G401 (cell line): ENCODE results near the gene SLC9A9. TPM values are rescaled to one million over a fixed set of nuclear protein-coding genes. Genes with fewer than 3 reads are reported as not detected.
A peak's percentile ranks its signal among the peaks of the same experiment; 100 is the strongest.

Experiments
- DNase-seq: peaks from one replicate; pipeline ENCODE4 v3.0.0-alpha.2; 2015; ENCODE audit warnings: low spot score
- in situ Hi-C: cut with HindIII; loops from 2 replicates; pipeline ENCODE4 v1.10.0; 2016; ENCODE audit warnings: low sequenced_read_pairs, mixed read lengths
- total RNA-seq: library from RNA; depleted of rRNA; stranded (reverse); fragments of >200 nt; shearing (Covaris generic); gene quantifications from 2 replicates; pipeline ENCODE4 v1.2.3, GENCODE V29; 2014

SLC9A9 gene
- total RNA-seq, 1 experiment from 2014 or later, result not detected

DNA sequence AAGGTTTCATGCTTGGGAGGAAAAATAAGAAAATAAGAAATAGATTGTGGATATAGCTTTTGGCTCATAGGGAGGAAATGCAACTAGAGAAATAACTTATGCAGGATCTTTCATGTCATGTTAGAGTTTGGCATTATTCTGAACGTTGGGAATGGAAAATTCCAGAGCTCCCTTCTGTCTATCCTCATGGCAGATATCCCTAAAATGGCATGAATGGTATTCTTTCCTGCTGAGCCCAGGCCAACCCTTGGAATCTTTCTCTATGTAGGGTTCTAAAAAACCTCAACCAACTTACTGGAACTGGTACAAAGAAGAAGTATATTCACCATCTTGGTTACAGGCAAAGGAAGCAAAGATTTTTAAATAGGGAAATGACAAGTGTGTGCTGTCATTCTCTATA lies 516.2 kb downstream of the SLC9A9 start:
- in situ Hi-C loops, result no loop called here
- no peak for DNase-seq

DNA sequence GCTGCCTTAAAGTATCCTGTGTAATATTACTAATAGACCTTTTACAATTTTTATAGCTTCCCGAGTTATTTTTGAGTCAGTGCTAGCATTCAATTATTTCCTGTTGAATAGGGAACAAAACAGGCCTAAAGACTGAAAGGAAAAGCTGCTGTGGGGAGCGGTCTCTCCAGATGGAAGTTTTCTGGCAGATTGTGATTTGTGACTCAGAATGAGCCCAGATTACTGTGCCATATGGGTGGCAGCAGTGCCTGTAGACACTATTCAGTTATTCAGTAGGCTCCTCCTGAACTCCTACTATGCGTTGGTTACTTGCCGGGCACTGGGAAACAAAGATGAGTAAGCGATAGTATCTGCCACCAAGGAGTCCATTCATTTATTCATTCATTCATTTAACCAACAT lies 516.9 kb downstream of the SLC9A9 start:
- peak; percentile 20 for DNase-seq
- in situ Hi-C loops, result no loop called here

DNA sequence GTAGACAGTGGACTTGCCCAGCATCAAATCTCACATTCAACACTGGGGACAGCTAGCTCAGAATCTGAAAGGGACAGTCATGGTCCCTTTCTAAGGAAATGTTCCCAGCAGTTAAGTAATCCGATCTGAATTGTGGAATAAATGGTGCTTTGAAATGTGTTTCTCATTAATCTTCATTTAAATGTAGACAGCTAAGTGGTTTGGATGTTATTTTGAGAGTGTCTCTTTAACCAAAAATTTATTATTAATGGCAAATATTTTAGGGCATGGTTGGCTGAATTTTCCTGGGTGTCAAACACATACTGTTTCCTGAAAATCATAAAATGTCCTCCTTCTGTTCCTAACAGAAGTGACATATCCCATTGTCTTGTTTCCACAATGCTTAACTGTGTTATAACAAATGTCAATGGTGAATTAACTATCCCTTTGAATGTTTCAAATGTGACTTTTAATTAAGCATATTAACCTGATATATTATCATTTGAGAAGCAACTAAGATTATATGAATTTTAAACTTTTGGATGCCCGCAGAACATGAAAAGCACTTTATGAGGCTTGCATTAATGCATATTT lies 517.9 kb downstream of the SLC9A9 start:
- DNase-seq, result no peak
- in situ Hi-C loops, result no loop called here

DNA sequence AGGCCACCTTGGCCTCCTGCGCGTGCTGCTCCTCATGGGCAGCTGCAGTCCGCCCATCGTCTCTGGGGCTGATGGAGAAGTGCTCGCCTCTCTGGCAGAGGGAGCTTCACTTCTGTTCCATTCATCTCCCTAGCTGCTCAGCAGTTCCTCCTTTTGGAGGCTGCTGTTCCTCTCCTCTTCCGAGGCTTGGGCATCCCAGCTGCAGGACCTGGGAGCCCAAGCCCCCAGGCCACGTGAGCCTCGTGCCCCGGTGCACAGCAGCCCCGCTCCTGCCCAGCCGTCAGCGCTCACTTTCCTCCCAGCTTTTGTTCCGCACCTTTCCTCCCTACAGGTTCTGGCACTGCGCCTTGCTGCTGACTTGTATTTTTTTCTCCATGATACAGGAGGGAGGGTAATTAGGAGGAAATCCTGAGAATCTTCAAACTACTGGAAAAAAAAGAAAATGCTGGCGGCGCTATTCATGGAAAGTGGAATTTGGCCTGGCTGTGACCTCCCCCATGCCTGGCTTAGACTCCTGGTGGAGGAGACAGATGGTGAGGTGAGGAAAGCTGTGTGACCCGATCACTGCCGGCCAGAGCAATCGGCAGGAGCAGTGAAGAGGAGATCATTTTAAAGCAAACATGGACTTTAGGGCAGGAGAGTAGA lies 518.6 kb downstream of the SLC9A9 start:
- peak; percentile 52 for DNase-seq

DNA sequence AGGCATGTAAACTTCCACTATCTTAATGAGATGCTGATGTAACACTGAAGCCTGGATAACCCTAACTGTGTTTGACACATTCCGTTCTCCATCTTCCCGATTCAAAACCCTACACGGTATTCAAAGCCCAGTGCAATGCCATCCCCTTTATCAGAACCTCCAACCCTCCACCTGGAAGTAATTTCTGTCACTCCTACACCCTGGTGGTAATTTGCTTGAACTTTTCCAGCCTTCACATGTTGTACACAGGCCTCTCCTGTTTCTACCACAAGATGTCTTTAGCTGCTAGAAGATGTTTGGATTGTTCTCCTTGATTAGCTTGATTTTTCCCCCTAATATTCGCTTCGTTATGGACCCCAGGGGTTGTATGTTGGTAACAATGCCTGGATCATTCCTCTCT lies 519.8 kb downstream of the SLC9A9 start:
- no peak for DNase-seq
- in situ Hi-C loops, result no loop called here

More for the DNA sequence above, 518.6 kb downstream of the SLC9A9 start:
- in situ Hi-C loops, result no loop called here

DNA sequence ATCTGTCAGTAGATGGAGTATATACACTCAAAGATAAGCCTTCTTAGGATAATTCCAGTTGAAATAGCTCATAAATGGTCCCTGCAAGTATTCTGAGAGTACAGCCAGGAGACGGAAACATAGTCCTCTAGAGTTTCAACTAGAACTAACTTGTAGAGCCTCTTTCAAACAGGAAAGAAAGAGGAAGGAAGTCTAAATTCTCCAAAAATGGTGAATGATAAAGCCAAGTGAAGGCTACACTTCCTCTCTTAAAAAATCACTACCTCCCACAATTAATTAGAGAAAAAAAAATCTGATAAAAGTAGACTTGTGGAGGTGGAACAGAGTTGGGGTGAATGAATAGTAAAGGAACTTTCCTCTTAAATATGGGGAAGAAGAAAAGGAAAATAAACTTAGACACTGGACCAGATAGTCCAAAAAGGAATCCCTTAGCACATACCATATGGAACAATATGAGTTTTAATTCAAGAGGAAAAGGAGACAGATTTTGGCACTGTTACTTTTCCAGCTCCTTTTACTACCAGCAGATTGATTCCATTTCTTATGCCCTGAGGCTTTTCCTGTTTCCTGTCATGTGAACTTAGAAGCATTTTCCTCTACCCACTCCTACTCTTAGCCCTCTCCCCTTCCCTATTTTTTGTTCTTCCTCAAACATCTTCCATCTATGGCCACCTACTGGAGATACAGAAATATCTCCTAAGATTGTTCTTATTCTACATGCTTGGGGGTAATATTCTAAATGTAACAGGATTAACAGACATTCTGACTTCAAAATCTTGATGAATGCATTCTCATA lies 521.1 kb downstream of the SLC9A9 start:
- no peak for DNase-seq
- in situ Hi-C loops, result no loop called here

DNA sequence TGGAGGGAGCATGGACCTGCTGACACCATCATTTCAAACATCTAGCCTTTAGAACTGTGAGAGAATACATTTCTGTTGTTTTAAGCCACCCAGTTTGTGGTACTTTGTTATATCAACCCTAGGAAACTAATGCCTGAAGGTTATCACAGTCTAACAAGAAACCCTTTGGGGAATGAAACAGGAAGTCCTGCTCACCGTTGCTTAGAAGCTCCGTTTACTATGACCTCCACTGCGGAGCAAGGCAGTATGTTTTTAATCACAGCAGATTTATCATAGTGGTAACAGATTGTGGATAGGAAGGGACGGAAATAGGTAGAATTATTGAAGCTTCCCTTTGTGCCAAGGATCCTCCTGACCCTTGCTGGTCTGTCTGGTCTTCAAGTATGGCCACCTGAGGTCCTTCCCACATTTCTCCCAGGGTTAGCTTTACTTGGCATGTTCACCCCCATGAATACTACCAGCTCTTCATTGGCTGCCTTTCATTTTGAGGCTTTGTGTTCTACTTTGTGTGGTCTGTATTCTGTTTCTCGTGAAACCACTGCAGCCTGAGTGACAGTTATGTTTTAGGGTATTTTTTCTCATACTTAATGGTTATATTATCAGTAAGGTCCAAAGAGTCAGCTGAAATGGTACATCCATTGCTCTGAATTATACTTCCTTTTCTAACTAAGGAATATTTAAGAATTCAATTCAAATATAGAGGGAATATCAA lies 527.1 kb downstream of the SLC9A9 start:
- DNase-seq, result no peak
- in situ Hi-C loops, result no loop called here

DNA sequence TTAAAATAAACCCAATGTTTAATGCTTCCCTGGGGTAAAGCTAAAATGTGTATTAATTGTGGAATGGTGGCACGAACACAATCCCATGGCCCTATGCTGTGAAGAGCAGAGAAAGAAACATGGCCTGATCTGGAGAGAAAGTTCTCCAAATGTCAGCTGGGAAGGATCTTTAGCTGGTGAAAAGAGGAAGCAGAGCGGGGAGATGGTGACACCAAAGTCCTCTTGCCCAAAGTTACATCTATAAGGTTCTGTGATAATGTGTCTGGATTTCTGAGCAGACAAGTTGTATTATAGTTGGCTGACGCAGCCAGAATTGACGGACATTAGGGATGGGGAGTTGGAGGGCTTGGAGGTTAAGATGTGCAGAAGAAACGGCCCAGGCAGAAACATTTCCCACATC lies 532.5 kb downstream of the SLC9A9 start:
- in situ Hi-C loops, result no loop called here
- no peak for DNase-seq

DNA sequence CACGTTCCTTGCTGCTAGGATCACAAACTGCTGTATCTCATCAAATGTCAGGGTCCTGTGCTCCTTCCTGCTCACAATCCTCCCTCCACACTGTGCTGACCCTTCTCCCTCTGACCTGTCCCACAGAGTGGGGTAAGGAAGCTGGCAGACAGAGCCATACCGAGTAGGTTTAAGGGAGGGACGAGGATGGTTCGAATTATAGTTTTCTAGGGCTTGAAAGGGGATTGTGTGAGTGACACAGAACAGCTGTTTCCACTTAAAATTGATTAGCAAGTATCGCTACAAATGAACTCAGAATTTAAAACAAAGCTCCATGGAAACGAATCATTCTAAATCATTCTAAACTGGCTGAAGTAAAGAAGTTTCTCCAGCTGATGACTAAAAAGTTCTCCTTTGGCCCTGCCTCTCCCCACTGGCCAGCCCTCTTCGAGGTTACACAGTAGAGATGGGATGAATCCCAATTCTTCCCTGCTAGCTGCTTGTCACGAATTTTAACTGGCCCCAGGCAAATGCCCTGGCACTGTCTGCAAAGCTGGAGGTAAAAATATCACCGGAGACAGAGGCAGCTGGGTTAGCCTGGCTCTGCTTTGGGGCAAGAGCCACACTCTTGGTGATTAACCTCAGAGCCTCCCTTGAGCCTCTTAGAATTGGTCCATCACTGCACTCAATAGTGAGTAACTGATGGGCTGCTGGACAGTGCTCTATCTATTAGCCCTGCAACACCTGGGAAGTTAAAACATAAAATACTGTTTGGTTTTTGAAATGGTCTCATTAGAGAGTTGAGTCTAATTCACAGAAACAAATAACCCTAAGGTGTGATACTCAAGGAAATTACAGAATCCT lies 533.8 kb downstream of the SLC9A9 start:
- DNase-seq, result no peak
- in situ Hi-C loops, result no loop called here

DNA sequence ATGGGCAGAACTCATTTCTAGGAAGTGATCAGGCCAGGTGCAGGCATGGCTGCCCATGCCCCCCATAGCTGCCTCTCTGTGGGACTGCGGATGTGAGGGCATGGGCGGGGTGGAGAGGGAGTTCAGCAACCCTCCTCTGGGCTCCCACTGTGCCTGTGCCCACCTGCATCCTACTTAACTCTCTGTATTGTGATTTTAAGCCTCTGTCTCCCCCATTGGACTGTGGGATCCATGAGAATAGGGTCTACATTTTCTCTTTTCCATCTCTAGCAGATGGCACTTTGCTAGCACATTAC lies 534.4 kb downstream of the SLC9A9 start:
- in situ Hi-C loops, result no loop called here
- DNase-seq, result no peak

DNA sequence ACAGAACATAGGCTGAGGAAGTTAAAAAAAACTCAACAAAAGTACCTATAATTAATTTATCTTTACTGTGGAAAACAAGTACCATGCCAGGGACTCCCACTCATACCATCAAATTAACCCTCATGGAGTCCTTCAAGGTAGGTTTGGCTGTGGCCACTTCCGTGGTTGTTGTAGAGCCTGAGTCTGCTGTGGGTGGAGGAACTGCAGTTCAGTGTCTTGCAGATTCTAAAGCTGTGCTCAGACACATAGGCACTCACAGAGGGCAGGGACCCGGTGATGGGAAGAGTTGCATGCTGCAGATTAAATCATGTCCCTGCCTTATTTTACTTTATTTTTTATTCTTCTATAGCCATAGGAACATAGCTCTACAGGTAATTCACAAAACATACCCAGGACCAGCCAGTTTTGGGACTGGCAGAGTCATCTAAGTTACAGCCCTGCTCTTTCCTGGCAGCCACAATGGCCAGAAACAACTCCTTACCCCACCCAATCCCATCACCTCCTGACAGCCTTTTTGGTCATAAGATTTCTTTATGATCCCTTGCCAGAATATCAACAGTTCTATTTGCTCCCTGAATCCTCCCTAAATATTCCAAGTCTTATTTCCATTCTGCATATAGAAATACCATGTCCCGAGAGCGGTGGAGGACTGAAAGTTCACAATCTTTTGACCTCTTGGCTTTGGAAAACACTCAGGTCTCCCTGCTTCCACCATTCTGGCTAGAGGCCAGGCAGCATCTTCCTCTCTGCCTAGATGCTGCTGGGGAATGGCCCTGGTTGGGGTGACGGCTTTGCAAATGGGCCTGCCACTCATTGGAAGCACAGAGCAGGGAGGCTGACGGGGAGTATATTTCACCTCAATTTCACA lies 535.0 kb downstream of the SLC9A9 start:
- in situ Hi-C loops, result no loop called here
- DNase-seq, result no peak

DNA sequence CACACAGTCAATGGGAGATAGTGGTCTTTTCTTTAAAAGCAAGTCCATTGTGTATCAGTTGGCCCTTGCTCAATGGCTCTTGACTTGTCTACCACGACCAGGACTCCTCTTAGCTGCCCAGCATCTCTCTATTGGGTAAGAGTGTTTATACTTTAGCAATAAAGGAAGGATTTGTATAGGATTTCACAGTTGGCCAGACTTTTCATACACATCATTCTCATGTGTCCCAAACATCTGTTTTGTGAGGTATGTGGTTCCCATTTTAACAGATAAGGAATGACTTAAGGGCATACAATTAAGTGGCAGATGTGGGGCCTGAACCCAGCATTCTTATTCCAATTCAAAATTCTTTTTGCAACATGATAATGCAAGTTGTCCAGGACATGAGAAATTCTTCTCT lies 537.2 kb downstream of the SLC9A9 start:
- in situ Hi-C loops, result no loop called here
- no peak for DNase-seq

DNA sequence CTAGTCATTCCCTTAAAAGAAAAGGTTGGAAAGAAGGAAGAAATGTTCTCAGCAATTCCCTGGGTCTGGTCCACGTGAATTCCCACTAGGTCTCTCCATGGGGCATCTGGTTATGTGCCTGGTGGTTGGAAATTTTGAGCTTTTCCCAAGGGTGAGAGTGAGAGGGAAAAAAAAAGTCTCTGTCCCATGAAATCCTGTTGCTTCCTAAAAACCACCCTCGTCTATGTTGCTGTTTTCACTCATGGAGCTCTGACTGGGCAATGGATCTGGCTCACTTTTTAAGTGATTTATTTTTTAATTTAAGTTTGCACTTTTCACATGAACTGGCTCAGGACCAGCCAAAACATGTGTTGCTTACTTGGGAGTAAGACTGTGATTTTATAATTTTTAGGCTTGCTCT lies 538.6 kb downstream of the SLC9A9 start:
- in situ Hi-C loops, result no loop called here

DNA sequence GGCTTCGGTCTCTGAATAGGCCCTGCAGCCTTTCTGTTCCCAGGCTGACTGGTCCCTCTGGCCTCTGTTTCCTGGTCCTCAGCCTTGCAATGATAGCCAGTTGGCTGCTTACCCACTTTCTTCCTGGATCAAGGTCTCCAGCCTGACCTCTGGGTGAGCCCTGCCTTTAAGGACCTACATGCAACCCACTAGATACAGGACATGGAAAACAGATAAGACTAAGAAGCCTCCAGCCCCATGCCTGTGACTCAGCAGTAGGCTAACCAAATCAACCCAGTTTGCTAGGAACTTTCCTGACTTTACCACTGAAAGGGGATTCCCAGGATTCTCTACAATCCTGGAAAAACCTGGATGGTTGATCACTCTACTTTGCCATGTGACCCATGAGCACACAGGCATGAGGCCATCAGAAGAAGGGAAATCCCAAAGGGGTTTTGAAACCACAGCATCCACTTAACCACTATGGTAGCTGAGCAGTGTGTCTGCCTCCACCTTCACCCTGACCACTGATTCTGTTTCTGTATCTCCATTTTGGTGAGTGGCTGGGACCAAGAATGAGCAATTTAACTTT lies 540.6 kb downstream of the SLC9A9 start:
- no peak for DNase-seq
- in situ Hi-C loops, result no loop called here

More for the DNA sequence above, 538.6 kb downstream of the SLC9A9 start:
- no peak for DNase-seq

DNA sequence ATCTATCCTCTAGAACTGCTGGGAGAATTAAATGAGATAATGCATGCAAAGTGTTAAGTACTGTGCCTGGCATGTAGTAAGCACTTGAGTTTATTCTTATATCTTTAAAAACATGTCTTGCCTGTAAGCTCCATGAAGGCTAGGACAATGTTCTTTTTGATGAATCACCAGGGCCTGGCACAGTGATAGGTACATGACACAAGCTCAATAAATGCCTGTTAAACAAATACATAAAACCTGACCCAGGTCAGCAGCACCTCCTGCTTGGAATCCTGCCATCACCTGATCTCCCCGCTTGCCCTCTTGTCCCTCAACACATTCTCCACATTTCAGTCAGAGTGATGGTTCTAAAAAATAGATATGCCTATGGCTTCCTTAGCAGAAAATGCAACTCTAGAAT lies 541.9 kb downstream of the SLC9A9 start:
- DNase-seq, result no peak
- in situ Hi-C loops, result no loop called here

DNA sequence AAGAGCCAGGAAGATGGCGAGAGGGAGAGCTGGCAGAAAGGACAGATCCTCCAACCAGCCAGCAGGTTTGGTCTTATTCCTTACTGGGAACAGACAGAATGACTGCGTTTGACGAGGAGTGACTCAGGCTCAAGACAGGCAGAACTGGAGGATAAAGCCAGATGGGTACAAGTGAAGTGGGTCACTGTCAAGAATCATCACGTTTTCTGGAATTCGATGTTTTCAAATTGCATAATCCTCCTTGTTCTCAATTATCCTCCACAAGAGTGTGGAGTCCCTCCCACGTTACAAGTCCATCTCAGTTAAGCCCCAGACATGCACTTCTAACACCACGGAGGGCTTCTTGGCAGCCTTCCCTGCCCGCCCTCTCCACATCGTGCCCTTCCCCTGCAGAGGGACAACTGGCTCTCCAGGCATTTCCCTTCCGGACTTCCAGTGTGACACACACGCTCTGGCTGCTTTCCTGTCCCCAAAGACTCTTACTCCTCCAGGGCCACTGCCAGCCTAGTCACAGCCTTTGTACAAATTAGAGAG lies 545.6 kb downstream of the SLC9A9 start:
- DNase-seq, result no peak
- in situ Hi-C loops, result no loop called here

DNA sequence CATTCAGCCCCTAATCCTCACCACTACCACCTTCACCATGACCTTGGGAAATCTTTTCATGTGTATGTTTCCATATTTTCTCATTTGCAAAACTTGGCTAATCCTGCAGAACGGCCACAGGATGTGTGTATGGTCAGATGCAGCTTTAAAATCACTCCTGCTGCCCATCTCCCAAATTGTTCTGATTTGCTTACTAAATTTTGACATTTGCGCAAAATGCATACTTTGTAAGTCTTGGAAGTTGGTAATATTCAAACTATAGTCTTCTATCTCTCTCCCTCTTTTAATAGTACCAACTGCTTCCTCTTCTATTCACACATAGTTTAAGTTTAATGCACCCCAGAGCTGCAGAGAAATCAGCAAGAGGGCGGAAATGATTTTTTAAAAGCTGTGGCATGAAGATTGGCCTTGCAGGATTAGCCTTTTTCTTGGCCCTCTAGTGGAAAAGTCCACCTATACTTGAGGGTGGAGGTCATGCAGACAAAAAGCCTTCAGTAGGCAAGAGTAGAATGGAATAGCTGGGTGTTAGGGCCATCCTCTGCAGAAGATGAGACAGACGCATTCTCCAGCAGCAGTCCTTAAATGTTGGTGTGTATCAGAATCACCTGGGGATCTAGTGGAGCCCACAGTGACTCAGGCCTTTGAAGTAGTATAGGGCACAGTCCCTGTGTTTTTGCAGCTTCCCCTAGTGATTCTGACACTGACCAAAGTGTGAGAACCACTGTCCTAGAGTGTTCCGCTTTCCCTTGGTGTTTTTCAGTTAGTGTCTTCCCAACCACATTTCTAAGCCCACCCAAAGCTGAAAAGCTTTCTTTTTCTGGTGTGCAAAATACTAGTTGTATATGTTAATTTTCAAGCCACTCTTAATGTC lies 547.0 kb downstream of the SLC9A9 start:
- in situ Hi-C loops, result no loop called here
- DNase-seq, result no peak
